K562 (cell line): ENCODE results near the gene SLC20A1. TPM values are rescaled to one million over a fixed set of nuclear protein-coding genes. Genes with fewer than 3 reads are reported as not detected.
A peak's percentile ranks its signal among the peaks of the same experiment; 100 is the strongest.

ENCODE experiments used
- HDAC1 ChIP-seq, 2 experiments: fragments of 450-650 bp; IDR thresholded peaks; 2 replicates each; pipeline ENCODE4 v1.6.1; 2016 to 2017; ENCODE audit warnings: inconsistent platforms in 1 of 2, mild to moderate bottlenecking in 1 of 2, moderate library complexity in 1 of 2
- KDM1A ChIP-seq, 2 experiments: fragments of 450-650 bp; IDR thresholded peaks; 2 replicates each; pipeline ENCODE4 v1.6.1; 2016; ENCODE audit warnings: mild to moderate bottlenecking in 2 of 2
- MAX ChIP-seq: sonication (generic); formaldehyde crosslinking; IDR thresholded peaks from 2 replicates; pipeline ENCODE4 v1.9.0; 2022; ENCODE audit warnings: mild to moderate bottlenecking, missing genetic modification reagents
- MAZ ChIP-seq, 2 experiments: fragments of 450-650 bp in 1 of 2; sonication (generic) in 1 of 2; formaldehyde crosslinking; IDR thresholded peaks in 1 of 2; conservative IDR thresholded peaks in 1 of 2; 2 replicates each; pipeline versions ENCODE4 v1.4.0 to v1.5.0; 2020; ENCODE audit warnings: mild to moderate bottlenecking in 1 of 2, missing genetic modification reagents in 1 of 2
- NCOA1 ChIP-seq: fragments of 450-650 bp; IDR thresholded peaks from 2 replicates; pipeline ENCODE4 v1.6.1; 2016; ENCODE audit warnings: low read depth
- NONO ChIP-seq, 2 experiments: fragments of 200-400 bp in 1 of 2; fragments of 450-650 bp in 1 of 2; formaldehyde crosslinking in 1 of 2; IDR thresholded peaks; 2 replicates each; pipeline ENCODE4 v1.6.1; 2017; ENCODE audit warnings: low read depth in 2 of 2, mild to moderate bottlenecking in 2 of 2, moderate library complexity in 2 of 2, low read length in 1 of 2
- NR2C1 ChIP-seq, 2 experiments: fragments of 450-650 bp; IDR thresholded peaks; 2 replicates each; pipeline ENCODE4 v1.6.1; 2017; ENCODE audit warnings: mild to moderate bottlenecking in 2 of 2, antibody characterized with exemption in 1 of 2, inconsistent platforms in 1 of 2, missing compliant biosample characterization in 1 of 2, missing genetic modification characterization in 1 of 2
- POLR2H ChIP-seq: IDR thresholded peaks from 2 replicates; pipeline ENCODE4 v1.6.1; 2016; ENCODE audit warnings: missing genetic modification characterization, low read depth, mild to moderate bottlenecking, control low read depth, missing compliant biosample characterization, moderate library complexity
- PRMT5 ChIP-seq: sonication (generic); formaldehyde crosslinking; IDR thresholded peaks from 2 replicates; pipeline ENCODE4 v1.5.0; 2020; ENCODE audit warnings: missing genetic modification reagents
- SMAD1 ChIP-seq: fragments of 150-350 bp; IDR thresholded peaks from 2 replicates; pipeline ENCODE4 v1.6.1; 2014; ENCODE audit warnings: low read length, low read depth; ENCODE audit not compliant: partially characterized antibody
- THAP12 ChIP-seq: fragments of 250-450 bp; sonication (Bioruptor Pico); IDR thresholded peaks from 2 replicates; pipeline ENCODE4 v1.9.0; 2021; ENCODE audit warnings: mild to moderate bottlenecking, inconsistent platforms
- YY1 ChIP-seq, 3 experiments: IDR thresholded peaks; 2 replicates each; pipeline ENCODE4 v1.6.1; 2011; ENCODE audit warnings: low read length in 2 of 3, mild to moderate bottlenecking in 2 of 3, moderate library complexity in 2 of 3, borderline replicate concordance in 1 of 3, control low read depth in 1 of 3, low read depth in 1 of 3; ENCODE audit not compliant: insufficient read depth in 3 of 3, insufficient replicate concordance in 2 of 3, control insufficient read depth in 1 of 3, insufficient read length in 1 of 3; ENCODE audit errors: extremely low read depth in 1 of 3
- ZBTB11 ChIP-seq, 3 experiments: fragments of 200-800 bp in 1 of 3; fragments of 250-450 bp in 1 of 3; fragments of 450-650 bp in 1 of 3; sonication (Bioruptor Pico) in 1 of 3; sonication (Bioruptor generic) in 1 of 3; formaldehyde crosslinking in 1 of 3; IDR thresholded peaks; 2 replicates each; pipeline versions ENCODE4 v1.6.1 to v1.8.0; 2016 to 2022; ENCODE audit warnings: mild to moderate bottlenecking in 2 of 3, missing genetic modification characterization in 2 of 3, missing compliant biosample characterization in 1 of 3, moderate library complexity in 1 of 3
- polyA plus RNA-seq, 8 experiments: library from polyadenylated mRNA; depleted of rRNA in 4 of 8; stranded (reverse) in 5 of 8; unstranded in 3 of 8; fragments of >200 nt; fragmentation: Nextera tagmentation in 2 of 8; fragmentation: Illumina TruSeq in 1 of 8; extraction: Ambion mirVana in 2 of 8; extraction: Trizol in 1 of 8; gene quantifications; 2 replicates each; pipeline versions ENCODE4 v1.2.1 to v1.2.3, GENCODE V29; 2011 to 2014; ENCODE audit warnings: inconsistent platforms in 1 of 8, missing spikeins in 1 of 8
- total RNA-seq, 7 experiments: library from RNA; depleted of rRNA in 6 of 7; stranded (reverse); fragments of >200 nt in 6 of 7; fragmentation: Illumina TruSeq in 2 of 7; extraction: Trizol in 2 of 7; gene quantifications; 2 replicates each; pipeline versions ENCODE4 v1.2.1 to v1.2.3, GENCODE V29; 2011 to 2021; ENCODE audit warnings: low replicate concordance in 1 of 7
- TF ChIP-seq, protein P1 (sequence below): fragments of 450-650 bp; IDR thresholded peaks from 2 replicates; pipeline ENCODE4 v1.6.1; 2016; ENCODE audit warnings: antibody characterized with exemption
- TF ChIP-seq, protein P2 (sequence below), 2 experiments: fragments of 250-450 bp in 1 of 2; fragments of 450-650 bp in 1 of 2; sonication (Bioruptor Pico) in 1 of 2; IDR thresholded peaks; 2 replicates each; pipeline versions ENCODE4 v1.6.1 to v1.8.0; 2016 to 2021; ENCODE audit warnings: mild to moderate bottlenecking in 2 of 2, moderate library complexity in 2 of 2, missing compliant biosample characterization in 1 of 2, missing genetic modification characterization in 1 of 2

SLC20A1 gene
- total and polyA plus RNA-seq, 9 of the 15 experiments (the other 6 are each of a cell fraction or from before 2014, with no cell fraction given), result 53.8 to 150 (median 74.7) TPM

- TF ChIP-seq SMAD1, result peak; percentile 59
- TF ChIP-seq THAP12 (CRISPR knock-in tag), result peak; percentile 83; the same call in 1 of the 2 replicates
- TF ChIP-seq NONO (IDR thresholded peaks at IDR 0.05; ENCODE audit: low read depth in 2 of 2, low read length in 1 of 2), result peak; percentile 17 to 99; a peak in 2 of 4 replicates
- TF ChIP-seq YY1 (IDR thresholded peaks at IDR 0.05; ENCODE audit: borderline replicate concordance in 1 of 3, control insufficient read depth in 1 of 3, extremely low read depth in 1 of 3, insufficient read depth in 3 of 3, insufficient read length in 1 of 3, insufficient replicate concordance in 2 of 3, low read depth in 1 of 3, low read length in 2 of 3), result peak; percentile 84 to 95 (median 95)
- TF ChIP-seq HDAC1 (IDR thresholded peaks at IDR 0.05), result peak in 1 of 2 experiments; percentile 91; a peak in 2 of 4 replicates
- peak; percentile 57; the same call in 1 of the 2 replicates for TF ChIP-seq NR2C1 (IDR thresholded peaks at IDR 0.05)
- TF ChIP-seq NR2C1 (tag; IDR thresholded peaks at IDR 0.05), result peak; percentile 77
- TF ChIP-seq, protein P1, sequence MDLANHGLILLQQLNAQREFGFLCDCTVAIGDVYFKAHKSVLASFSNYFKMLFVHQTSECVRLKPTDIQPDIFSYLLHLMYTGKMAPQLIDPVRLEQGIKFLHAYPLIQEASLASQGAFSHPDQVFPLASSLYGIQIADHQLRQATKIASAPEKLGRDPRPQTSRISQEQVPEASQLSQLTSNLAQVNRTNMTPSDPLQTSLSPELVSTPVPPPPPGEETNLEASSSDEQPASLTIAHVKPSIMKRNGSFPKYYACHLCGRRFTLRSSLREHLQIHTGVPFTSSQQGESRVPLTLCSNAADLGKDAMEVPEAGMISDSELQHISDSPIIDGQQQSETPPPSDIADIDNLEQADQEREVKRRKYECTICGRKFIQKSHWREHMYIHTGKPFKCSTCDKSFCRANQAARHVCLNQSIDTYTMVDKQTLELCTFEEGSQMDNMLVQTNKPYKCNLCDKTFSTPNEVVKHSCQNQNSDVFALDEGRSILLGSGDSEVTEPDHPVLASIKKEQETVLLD, result peak; percentile 24; the same call in 1 of the 2 replicates
- peak; percentile 97 for TF ChIP-seq POLR2H (tag)
- TF ChIP-seq ZBTB11 (CRISPR knock-in tag; IDR thresholded peaks at IDR 0.05), result peak in 1 of 3 experiments; percentile 55; a peak in 1 of 6 replicates
- peak; percentile 90 for TF ChIP-seq MAX
- TF ChIP-seq, protein P2, sequence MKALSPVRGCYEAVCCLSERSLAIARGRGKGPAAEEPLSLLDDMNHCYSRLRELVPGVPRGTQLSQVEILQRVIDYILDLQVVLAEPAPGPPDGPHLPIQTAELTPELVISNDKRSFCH (CRISPR knock-in tag; IDR thresholded peaks at IDR 0.05), result no peak
- TF ChIP-seq, protein P2 (tag; IDR thresholded peaks at IDR 0.05), result no peak
- peak; percentile 95 to 96 for TF ChIP-seq MAZ (CRISPR knock-in tag; conservative IDR thresholded peaks at IDR 0.05 in 1 of 2, IDR thresholded peaks at IDR 0.05 in 1 of 2)
- no peak; a peak in 1 of 4 replicates for TF ChIP-seq KDM1A (IDR thresholded peaks at IDR 0.05)
- TF ChIP-seq NCOA1, result no peak
- TF ChIP-seq PRMT5 (CRISPR knock-in tag), result no peak
Measured at GRCh38 chr2:112645310-112646101, at the start of gene SLC20A1 (continued).
